GM06990 (cell line): ENCODE data around the gene NTS.

Experiments
- DNase-seq: peaks from one replicate; pipeline ENCODE4 v3.0.0-alpha.2; 2011; ENCODE audit not compliant: insufficient read length; ENCODE audit errors: extremely low read depth
- H3K27me3 ChIP-seq: replicated peaks from 2 replicates; pipeline ENCODE4 v1.6.0; 2011; ENCODE audit warnings: low read length; ENCODE audit not compliant: control insufficient read depth, insufficient read depth
- H3K36me3 ChIP-seq: 2 replicates; pipeline ENCODE4 v1.5.1; 2011; ENCODE audit warnings: low read length; ENCODE audit not compliant: control insufficient read depth, insufficient read depth
- H3K4me3 ChIP-seq: replicated peaks from 2 replicates; pipeline ENCODE4 v1.5.1; 2011; ENCODE audit warnings: low read depth, mild to moderate bottlenecking, control low read depth, low read length
- TF ChIP-seq, protein P1 (sequence below): IDR thresholded peaks from 2 replicates; pipeline ENCODE4 v1.5.1; 2011; ENCODE audit warnings: low read length, control low read depth, mild to moderate bottlenecking, inconsistent platforms; ENCODE audit not compliant: insufficient read depth, poor library complexity, severe bottlenecking

NTS gene

DNA sequence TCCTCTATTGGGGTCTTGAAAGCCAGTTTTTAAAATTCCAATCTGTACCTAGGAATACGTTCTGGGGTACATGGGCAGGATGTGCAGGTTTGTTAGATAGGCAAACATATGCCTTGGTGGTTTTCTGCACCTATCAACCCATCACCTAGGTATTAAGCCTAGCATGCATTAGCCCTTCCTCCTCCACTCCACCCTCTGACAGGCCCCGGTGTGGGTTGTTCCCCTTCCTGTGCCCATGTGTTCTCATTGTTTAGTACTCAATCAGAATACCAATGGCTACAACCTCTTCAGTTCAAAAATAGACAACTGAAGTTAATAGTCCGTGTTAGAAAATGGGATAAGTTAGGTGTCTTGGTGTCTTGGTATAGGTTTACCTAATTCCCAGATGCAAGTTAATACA is 3.4 kb downstream of the NTS start:
- DNase-seq, result no peak
- TF ChIP-seq, protein P1, sequence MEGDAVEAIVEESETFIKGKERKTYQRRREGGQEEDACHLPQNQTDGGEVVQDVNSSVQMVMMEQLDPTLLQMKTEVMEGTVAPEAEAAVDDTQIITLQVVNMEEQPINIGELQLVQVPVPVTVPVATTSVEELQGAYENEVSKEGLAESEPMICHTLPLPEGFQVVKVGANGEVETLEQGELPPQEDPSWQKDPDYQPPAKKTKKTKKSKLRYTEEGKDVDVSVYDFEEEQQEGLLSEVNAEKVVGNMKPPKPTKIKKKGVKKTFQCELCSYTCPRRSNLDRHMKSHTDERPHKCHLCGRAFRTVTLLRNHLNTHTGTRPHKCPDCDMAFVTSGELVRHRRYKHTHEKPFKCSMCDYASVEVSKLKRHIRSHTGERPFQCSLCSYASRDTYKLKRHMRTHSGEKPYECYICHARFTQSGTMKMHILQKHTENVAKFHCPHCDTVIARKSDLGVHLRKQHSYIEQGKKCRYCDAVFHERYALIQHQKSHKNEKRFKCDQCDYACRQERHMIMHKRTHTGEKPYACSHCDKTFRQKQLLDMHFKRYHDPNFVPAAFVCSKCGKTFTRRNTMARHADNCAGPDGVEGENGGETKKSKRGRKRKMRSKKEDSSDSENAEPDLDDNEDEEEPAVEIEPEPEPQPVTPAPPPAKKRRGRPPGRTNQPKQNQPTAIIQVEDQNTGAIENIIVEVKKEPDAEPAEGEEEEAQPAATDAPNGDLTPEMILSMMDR, result no peak
- Histone ChIP-seq H3K36me3 (no peaks in the 10 kb centered on the region), H3K4me3 (no peak overlapping the region), H3K27me3 (no peaks in the 10 kb centered on the region)

DNA sequence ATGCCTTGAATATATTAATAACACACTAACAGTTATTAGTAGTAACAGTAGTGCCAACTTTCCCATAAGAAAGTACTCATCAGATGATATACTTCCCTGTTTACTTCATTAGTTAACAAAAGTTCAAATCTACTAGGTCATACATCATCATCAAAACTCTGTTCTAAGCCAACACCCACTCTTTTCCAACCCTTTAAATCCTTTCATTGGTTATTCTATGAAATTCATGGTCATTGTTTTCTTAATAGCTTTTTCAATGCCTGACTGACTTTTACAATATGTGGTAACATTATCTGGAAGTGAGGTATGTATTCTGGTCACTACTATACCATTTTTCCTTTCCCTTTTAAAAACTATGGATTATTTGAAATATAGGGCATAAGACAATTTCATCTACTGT is 9.7 kb downstream of the NTS start:
- Histone ChIP-seq H3K27me3 (no peaks in the 10 kb centered on the region), H3K36me3 (no peaks in the 10 kb centered on the region), H3K4me3 (no peak overlapping the region)
- no peak for DNase-seq
- TF ChIP-seq, protein P1, result no peak

GRCh38 chr12:85894653-85895052 is 20.6 kb downstream of the NTS start:
- Histone ChIP-seq H3K27me3 (no peaks in the 10 kb centered on the region), H3K36me3 (no peaks in the 10 kb centered on the region), H3K4me3 (no peak overlapping the region)
- TF ChIP-seq, protein P1, result no peak
- no peak for DNase-seq

GRCh38 chr12:85920324-85920947 is 46.3 kb downstream of the NTS start:
- no peaks in the 10 kb centered on the region for H3K36me3 ChIP-seq
- no peak overlapping the region for H3K4me3 ChIP-seq
- DNase-seq, result peak; percentile 1
- TF ChIP-seq, protein P1, result peak; percentile 47
- H3K27me3 ChIP-seq, result no peaks in the 10 kb centered on the region

GRCh38 chr12:85923767-85924331 is 49.8 kb downstream of the NTS start:
- no peak for DNase-seq
- TF ChIP-seq, protein P1, result peak; percentile 46
- H3K27me3 ChIP-seq, result no peaks in the 10 kb centered on the region
- no peak overlapping the region for H3K4me3 ChIP-seq
- no peaks in the 10 kb centered on the region for H3K36me3 ChIP-seq
